DLD1 (cell line): ENCODE data around the gene DCDC2B.
"Not testable (repeated sequence)": the region's sequence is repeated elsewhere in the genome, so short reads cannot be mapped to it uniquely, and the experiment has no call there.

Experiments used
- in situ Hi-C: cut with HindIII; loops from 2 replicates; pipeline ENCODE4 v1.10.0; 2017; ENCODE audit warnings: low sequenced_read_pairs

The DCDC2B gene

DNA sequence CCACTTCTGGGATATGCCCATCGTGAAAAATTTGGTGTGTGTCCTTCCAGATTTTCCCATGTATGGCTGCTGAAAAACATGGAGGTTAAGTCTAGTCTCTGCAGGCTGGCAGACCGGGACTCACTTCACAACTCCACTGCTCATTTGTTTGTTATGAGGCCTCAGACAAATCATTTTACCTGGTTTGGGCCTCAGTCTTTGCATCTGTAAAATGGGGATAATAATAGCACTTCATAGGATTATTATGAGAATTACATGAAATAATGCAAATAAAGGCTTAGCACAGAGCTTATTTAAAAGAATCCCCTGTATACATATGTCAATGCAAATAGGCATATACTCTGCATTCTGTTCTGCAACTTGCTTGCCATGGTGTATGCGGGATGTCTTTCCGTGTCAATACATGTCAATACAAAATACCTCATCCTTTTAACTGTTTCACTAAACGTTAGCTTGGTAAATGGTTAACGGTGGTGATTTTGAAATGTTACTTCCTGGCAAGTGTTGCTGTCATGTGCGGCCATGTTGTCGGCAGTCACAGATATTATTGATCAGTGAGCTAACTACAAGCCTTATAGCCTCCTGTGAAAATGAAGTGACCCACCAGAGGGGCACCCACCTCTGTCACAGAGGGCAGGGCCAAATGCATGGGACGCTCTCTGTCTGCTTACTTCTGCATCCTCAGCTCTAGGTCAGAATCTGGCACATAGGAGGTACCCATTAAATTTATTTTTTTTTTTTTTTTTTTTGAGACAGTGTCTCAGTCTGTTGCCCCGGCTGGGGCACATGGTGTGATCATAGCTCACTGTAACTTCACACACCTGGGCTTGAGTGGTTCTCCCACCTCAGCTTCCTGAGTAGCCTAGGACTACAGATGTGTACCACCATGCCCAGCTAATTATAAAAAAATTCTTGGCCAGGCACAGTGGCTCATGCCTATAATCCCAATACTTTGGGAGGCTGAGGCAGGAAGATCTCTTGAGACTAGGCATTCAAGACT lies 46.5 kb downstream of the DCDC2B start:
- in situ Hi-C loops = no loop called here

DNA sequence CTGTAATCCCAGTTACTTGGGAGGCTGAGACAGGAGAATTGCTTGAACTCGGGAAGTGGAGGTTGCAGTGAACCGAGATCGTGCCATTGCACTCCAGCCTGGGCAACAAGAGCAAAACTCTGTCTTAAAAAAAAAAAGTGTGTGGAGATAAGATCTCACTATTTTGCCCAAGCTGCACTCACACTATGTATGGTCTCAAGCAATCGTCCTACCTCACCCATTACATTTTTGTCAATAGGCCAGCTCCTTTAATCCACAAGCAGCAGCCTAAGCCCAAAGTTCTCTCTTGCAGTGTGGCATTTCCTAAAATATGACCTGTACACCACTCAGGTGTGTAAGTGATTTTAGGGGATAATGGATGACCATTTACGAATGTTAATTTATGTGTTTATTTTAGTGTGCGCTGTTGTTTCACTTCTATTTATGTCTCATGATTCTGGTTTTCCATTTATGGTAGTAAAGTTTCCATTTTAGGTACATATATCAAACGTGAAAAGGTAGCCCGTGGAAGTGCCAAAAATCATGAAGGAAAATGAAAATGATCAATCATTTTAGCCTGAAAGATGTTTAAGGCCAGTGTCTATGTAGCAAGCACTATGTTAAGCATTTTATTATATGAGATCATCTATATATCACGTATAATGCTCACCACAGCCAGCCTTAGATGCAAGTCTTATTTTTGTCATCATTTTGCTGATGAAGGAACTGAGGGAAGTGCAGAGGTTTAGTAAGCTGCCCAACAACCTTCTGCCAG lies 47.8 kb downstream of the DCDC2B start:
- in situ Hi-C loops = no loop called here

DNA sequence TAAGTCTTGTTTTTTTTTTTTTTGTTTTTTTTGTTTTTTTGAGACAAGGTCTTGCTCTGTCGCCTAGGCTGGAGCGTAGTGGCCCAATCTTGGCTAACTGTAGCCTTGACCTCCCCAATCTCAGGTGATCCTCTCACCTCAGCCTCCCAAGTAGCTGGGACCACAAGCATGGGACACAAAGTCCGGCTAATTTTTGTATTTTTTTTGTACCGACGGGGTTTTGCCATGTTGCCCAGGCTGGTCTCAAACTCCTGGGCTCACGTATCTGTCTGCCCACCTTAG lies 48.3 kb downstream of the DCDC2B start:
- in situ Hi-C loops = no loop called here

DNA sequence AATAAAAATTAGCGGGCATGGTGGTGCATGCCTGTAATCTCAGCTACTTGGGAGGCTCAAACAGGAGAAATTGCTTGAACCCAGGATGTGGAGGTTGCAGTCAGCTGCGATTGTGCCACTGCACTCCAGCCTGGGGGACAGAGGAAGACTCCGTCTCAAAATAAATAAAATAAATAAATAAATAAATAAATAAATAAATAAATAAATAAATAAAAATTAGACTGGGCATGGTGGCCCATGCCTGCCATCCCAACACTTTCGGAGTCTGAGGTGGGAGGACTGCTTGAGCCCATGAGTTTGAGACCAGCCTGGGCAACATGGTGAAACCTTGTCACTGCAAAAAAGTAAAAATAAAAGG lies 54.3 kb downstream of the DCDC2B start:
- in situ Hi-C loops = not testable (repeated sequence)

DNA sequence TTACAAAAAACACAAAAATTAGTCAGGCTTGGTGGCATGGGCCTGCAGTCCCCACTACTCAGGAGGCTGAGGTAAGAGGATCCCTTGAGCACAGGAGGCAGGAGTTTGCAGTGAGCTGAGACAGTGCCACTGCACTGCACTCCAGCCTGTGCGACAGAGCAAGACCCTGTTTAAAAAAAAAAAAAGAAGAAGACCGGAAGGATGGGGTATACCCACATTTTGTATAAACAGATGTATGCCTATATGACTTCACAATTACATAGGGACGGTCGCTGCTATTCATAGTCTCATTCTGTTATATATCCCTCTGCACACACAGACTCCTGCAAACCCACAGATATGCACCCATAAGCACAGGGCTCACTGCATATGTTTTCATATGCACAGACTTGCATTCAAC lies 54.9 kb downstream of the DCDC2B start:
- in situ Hi-C loops = no loop called here
